ENCODE measurements around the gene MAP3K13. TPM values are rescaled to one million over a fixed set of nuclear protein-coding genes. Genes with fewer than 3 reads are reported as not detected.

Gene MAP3K13
- total RNA-seq, 3 donors from 2014 or later: 36.4 to 61.0 (median 45.9) TPM

DNA sequence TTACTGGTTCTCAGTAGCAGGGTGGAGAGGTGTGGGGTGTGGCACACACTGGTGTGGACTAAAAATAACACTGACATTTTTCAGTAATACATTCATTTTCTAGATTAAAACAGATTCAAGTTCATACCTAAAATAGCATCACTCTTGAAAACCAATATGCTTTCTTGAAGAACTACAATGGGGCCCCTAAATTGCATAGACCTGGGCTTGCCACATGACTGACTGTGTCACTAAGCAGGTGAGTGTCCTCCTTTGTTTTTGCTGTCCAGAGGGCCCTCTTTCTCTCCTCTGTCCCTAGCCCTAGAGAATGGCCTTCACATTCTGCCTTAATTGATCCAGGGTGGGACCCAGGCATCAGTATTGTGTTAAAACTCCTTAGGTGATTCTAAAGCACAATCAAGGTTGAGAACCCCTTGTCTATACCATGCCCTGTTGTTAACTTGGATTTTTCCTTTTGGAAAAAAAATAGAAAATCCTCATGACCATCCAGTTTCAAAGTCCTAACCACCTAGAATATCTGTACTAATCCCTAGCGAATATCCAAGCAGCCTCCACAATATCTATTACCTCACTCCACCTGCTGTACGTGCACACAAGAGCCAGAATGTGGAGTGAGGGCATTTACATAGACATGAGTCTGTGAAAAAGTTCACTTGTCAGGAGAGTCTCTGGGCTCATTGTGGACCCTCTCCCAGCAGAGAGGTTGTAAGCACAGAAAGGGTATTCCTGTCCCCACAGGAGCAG is 154.6 kb downstream of the MAP3K13 start:
- TF ChIP-seq, protein P1, sequence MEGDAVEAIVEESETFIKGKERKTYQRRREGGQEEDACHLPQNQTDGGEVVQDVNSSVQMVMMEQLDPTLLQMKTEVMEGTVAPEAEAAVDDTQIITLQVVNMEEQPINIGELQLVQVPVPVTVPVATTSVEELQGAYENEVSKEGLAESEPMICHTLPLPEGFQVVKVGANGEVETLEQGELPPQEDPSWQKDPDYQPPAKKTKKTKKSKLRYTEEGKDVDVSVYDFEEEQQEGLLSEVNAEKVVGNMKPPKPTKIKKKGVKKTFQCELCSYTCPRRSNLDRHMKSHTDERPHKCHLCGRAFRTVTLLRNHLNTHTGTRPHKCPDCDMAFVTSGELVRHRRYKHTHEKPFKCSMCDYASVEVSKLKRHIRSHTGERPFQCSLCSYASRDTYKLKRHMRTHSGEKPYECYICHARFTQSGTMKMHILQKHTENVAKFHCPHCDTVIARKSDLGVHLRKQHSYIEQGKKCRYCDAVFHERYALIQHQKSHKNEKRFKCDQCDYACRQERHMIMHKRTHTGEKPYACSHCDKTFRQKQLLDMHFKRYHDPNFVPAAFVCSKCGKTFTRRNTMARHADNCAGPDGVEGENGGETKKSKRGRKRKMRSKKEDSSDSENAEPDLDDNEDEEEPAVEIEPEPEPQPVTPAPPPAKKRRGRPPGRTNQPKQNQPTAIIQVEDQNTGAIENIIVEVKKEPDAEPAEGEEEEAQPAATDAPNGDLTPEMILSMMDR (IDR thresholded peaks at IDR 0.05): no peak
- no peaks in the 10 kb centered on the region for H3K36me3 ChIP-seq (ENCODE audit: low read depth)
- DNase-seq: no peak
- H3K9me3 ChIP-seq: no peaks in the 10 kb centered on the region
- no peaks in the 10 kb centered on the region for H3K4me1 ChIP-seq (ENCODE audit: low read depth)
- no peak for ATAC-seq
- intact Hi-C loops (cut with DNase I, micrococcal nuclease): no loop called here
- no peak overlapping the region for H3K4me3 ChIP-seq

DNA sequence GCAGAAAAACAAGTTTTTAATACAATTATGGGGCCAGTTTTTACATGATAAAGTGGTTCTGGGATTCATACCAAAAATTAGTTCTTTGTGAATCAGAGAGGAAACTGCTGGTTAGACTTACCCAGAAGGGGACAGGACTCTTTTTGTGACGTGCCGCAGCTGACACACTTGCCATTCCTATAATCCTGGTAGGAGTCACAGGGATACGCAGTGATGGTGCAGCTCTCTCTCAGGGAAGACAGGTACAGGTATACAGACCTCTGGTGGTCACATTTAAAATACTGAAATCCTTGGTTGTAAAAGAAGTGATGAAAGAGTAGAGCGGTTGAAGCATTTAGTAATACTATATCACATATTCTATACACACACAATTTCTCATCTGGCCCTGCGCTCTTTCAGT is 156.1 kb downstream of the MAP3K13 start:
- no peaks in the 10 kb centered on the region for H3K9me3 ChIP-seq
- H3K36me3 ChIP-seq (ENCODE audit: low read depth): no peaks in the 10 kb centered on the region
- intact Hi-C loops (cut with DNase I, micrococcal nuclease): no loop called here
- ATAC-seq (no peak), DNase-seq (no peak)
- no peak overlapping the region for H3K4me3 ChIP-seq
- no peaks in the 10 kb centered on the region for H3K4me1 ChIP-seq (ENCODE audit: low read depth)
- TF ChIP-seq, protein P1 (IDR thresholded peaks at IDR 0.05): no peak

DNA sequence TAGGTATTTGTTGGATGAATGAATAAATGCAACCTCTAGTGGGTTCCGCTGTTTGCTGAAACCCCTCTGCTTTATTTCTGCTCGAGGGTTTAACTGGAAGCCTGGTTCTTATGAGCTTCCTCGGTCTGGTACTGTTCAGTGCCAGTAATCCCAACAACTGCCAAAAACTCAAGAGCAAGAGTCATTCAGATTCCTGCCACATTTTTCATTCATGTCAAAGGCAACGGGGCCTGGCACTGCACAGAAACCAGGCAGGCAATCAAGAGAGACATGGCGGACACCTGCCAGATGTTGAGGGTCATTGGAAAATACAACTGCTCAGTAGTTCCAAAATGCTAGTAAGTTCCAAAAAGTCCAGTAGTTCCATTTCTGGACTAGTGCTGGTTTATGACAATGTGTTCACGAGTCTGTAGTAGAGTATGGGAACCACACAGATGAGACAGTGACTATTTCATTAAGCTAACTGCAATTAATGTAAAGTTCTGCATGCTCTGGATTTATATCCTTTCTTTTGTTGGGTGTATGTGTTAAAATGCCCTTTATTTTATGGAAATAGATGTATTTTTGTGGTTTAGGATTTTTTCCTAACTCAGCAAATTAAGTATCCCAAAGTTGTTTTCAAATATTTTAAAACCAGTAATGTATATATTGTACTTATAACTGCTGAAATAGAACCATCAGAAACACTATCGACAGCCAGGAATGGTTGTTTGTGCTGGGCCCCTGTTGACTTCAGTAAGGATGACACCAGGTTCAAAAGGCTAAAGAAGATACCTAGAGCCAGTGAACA is 158.6 kb downstream of the MAP3K13 start:
- no peak for ATAC-seq
- no peak for DNase-seq
- TF ChIP-seq, protein P1 (IDR thresholded peaks at IDR 0.05): no peak
- intact Hi-C loops (cut with DNase I, micrococcal nuclease): no loop called here
- no peaks in the 10 kb centered on the region for H3K9me3 ChIP-seq
- no peaks in the 10 kb centered on the region for H3K36me3 ChIP-seq (ENCODE audit: low read depth)
- no peaks in the 10 kb centered on the region for H3K4me1 ChIP-seq (ENCODE audit: low read depth)
- H3K4me3 ChIP-seq: no peak overlapping the region

DNA sequence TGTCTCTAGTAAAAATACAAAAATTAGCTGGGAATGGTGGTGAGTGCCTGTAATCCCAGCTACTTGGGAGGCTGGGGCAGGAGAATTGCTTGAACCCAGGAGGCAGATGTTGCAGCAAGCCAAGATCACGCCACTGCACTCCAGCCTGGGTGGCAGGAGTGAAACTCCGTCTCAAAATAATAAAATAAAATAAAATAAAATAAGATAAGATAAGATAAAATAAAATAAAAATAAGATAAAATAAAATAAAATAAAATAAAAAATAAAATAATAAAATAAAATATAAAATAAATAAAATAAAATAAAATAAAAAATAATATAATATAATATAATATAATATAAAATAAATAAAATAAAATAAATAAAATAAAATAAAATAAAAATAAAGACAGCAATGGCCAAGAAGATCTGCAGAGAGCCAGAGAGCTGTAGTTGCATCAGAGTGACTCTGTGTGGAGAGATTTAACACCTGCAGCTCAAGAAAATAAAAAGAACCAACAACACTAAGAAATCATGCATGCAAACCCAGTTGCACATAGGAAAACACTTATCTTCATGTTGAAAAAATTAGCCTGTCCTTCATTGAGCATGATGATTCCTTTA is 163.5 kb downstream of the MAP3K13 start:
- ATAC-seq: no peak
- Histone ChIP-seq H3K9me3 (no peaks in the 10 kb centered on the region), H3K4me1 (ENCODE audit: low read depth) (no peaks in the 10 kb centered on the region), H3K4me3 (no peak overlapping the region), H3K36me3 (ENCODE audit: low read depth) (peaks cover 5% of the 10 kb centered on the region)
- no peak for DNase-seq
- TF ChIP-seq, protein P1 (IDR thresholded peaks at IDR 0.05): no peak
- intact Hi-C loops (cut with DNase I, micrococcal nuclease): no loop called here

DNA sequence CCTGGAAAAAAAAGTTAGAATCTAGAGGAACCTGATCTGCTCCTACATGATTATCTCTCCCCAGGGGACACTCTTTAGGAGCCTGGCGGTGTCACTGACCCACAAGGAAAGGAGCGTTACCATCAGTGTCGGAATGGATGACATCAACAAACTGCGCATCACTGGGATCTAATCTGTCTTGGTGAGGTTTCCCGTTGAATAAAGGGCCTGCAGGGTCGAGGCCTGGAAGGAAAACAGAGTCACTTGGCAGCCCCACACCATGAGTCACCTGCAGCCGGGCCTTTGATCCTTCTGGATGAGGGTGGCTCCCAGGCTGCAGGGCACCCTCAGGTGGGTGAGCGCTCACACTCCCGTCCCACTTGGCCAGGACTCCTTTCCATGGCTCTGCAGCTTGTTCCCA is 164.4 kb downstream of the MAP3K13 start:
- Histone ChIP-seq H3K4me1 (ENCODE audit: low read depth) (no peaks in the 10 kb centered on the region), H3K9me3 (no peaks in the 10 kb centered on the region), H3K4me3 (no peak overlapping the region), H3K36me3 (ENCODE audit: low read depth) (peaks cover 5% of the 10 kb centered on the region)
- DNase-seq (no peak), ATAC-seq (peak; percentile 23)
- TF ChIP-seq, protein P1 (IDR thresholded peaks at IDR 0.05): no peak
- intact Hi-C loops (cut with DNase I, micrococcal nuclease): no loop called here
